HepG2 (cell line): Measurements from ENCODE around the gene CENPB. TPM values are rescaled to one million over a fixed set of nuclear protein-coding genes. Genes with fewer than 3 reads are reported as not detected.

Experiments used
- ARHGAP35 ChIP-seq: sonication (generic); formaldehyde crosslinking; IDR thresholded peaks from 2 replicates; pipeline ENCODE4 v1.9.0; 2022; ENCODE audit warnings: mild to moderate bottlenecking, inconsistent platforms, moderate library complexity, missing genetic modification reagents, borderline replicate concordance
- CBX1 ChIP-seq: IDR thresholded peaks from one replicate; pipeline ENCODE4 v1.6.1; 2016; ENCODE audit warnings: antibody characterized with exemption, low read depth
- CCDC6 ChIP-seq: sonication (generic); formaldehyde crosslinking; IDR thresholded peaks from 2 replicates; pipeline ENCODE4 v1.8.1; 2022; ENCODE audit warnings: mild to moderate bottlenecking, missing genetic modification reagents, moderate library complexity
- GLMP ChIP-seq: sonication (generic); formaldehyde crosslinking; IDR thresholded peaks from 2 replicates; pipeline ENCODE4 v1.9.0; 2021; ENCODE audit warnings: missing genetic modification reagents, mild to moderate bottlenecking, borderline replicate concordance
- GRHL1 ChIP-seq: sonication (generic); formaldehyde crosslinking; conservative IDR thresholded peaks from 2 replicates; pipeline ENCODE4 v1.8.0; 2022; ENCODE audit warnings: missing genetic modification reagents
- HIVEP1 ChIP-seq: sonication (generic); formaldehyde crosslinking; IDR thresholded peaks from 2 replicates; pipeline ENCODE4 v1.4.0; 2020; ENCODE audit warnings: mild to moderate bottlenecking, missing genetic modification reagents
- KDM3A ChIP-seq: IDR thresholded peaks from 2 replicates; pipeline ENCODE4 v1.6.1; 2018; ENCODE audit warnings: low read depth, missing compliant biosample characterization
- MED13 ChIP-seq: sonication (generic); formaldehyde crosslinking; IDR thresholded peaks from 2 replicates; pipeline ENCODE4 v1.5.0; 2020; ENCODE audit warnings: missing genetic modification reagents
- MZF1 ChIP-seq: sonication (generic); formaldehyde crosslinking; IDR thresholded peaks from 2 replicates; pipeline ENCODE4 v1.8.1; 2023; ENCODE audit warnings: mild to moderate bottlenecking, missing genetic modification reagents, borderline replicate concordance
- NCOA5 ChIP-seq: sonication (generic); formaldehyde crosslinking; IDR thresholded peaks from 2 replicates; pipeline ENCODE4 v1.4.0; 2020; ENCODE audit warnings: missing genetic modification reagents
- ZBTB39 ChIP-seq: sonication (generic); formaldehyde crosslinking; IDR thresholded peaks from 2 replicates; pipeline ENCODE4 v1.5.0; 2020; ENCODE audit warnings: missing genetic modification reagents
- ZBTB7A ChIP-seq: sonication (generic); formaldehyde crosslinking; IDR thresholded peaks from 2 replicates; pipeline ENCODE4 v1.8.0; 2022; ENCODE audit warnings: mild to moderate bottlenecking, missing genetic modification reagents
- ZFP36 ChIP-seq: fragments of 150-350 bp; IDR thresholded peaks from 2 replicates; pipeline ENCODE4 v1.6.1; 2018; ENCODE audit warnings: borderline replicate concordance, low read length, low read depth; ENCODE audit not compliant: partially characterized antibody
- ZNF235 ChIP-seq: sonication (generic); formaldehyde crosslinking; IDR thresholded peaks from 2 replicates; pipeline ENCODE4 v1.8.1; 2023; ENCODE audit warnings: mild to moderate bottlenecking, missing genetic modification reagents, borderline replicate concordance
- ZNF280B ChIP-seq: sonication (generic); formaldehyde crosslinking; IDR thresholded peaks from 2 replicates; pipeline ENCODE4 v1.5.0; 2020; ENCODE audit warnings: missing genetic modification reagents, mild to moderate bottlenecking, borderline replicate concordance
- ZNF513 ChIP-seq: sonication (generic); formaldehyde crosslinking; conservative IDR thresholded peaks from 2 replicates; pipeline ENCODE4 v1.5.0; 2020; ENCODE audit warnings: missing genetic modification reagents
- ZNF549 ChIP-seq: sonication (generic); formaldehyde crosslinking; IDR thresholded peaks from 2 replicates; pipeline ENCODE4 v1.5.0; 2020; ENCODE audit warnings: missing genetic modification reagents
- ZNF678 ChIP-seq: sonication (generic); formaldehyde crosslinking; IDR thresholded peaks from 2 replicates; pipeline ENCODE4 v1.4.0; 2020; ENCODE audit warnings: mild to moderate bottlenecking, missing genetic modification reagents
- ZNF704 ChIP-seq: sonication (generic); formaldehyde crosslinking; IDR thresholded peaks from 2 replicates; pipeline ENCODE4 v1.8.1; 2023; ENCODE audit warnings: mild to moderate bottlenecking, inconsistent platforms, moderate library complexity, missing genetic modification reagents, borderline replicate concordance
- ZNF747 ChIP-seq: sonication (generic); formaldehyde crosslinking; IDR thresholded peaks from 2 replicates; pipeline ENCODE4 v1.8.1; 2023; ENCODE audit warnings: missing genetic modification reagents, mild to moderate bottlenecking, borderline replicate concordance
- polyA plus RNA-seq, 8 experiments: library from polyadenylated mRNA; depleted of rRNA in 3 of 8; stranded (reverse) in 7 of 8; unstranded in 1 of 8; fragments of >200 nt; fragmentation: Illumina TruSeq in 4 of 8; extraction: Trizol in 4 of 8; gene quantifications; 2 replicates each; pipeline versions ENCODE4 v1.2.1 to v1.2.3, GENCODE V29; 2011 to 2016; ENCODE audit warnings: low read depth in 4 of 8, missing spikeins in 1 of 8, mixed read lengths in 1 of 8; ENCODE audit not compliant: insufficient read depth in 1 of 8
- total RNA-seq, 5 experiments: library from RNA; depleted of rRNA; stranded (reverse); fragments of >200 nt; fragmentation: Illumina TruSeq; extraction: Trizol; gene quantifications; 2 replicates each; pipeline ENCODE4 v1.2.3, GENCODE V29; 2016; ENCODE audit warnings: low read depth in 1 of 5

CENPB gene
- total and polyA plus RNA-seq, 2 of the 13 experiments (the other 11 are each of a cell fraction or from before 2014, with no cell fraction given): 10.4 to 54.5 TPM

GRCh38 chr20:3786665-3787323 lies at the start of gene CENPB (continued):
- TF ChIP-seq GRHL1 (no peak), ZNF280B (CRISPR knock-in tag) (no peak), CBX1 (no peak), ZBTB7A (no peak), MZF1 (no peak), ZFP36 (no peak), ZNF235 (no peak), ZNF704 (CRISPR knock-in tag) (no peak), ZNF747 (CRISPR knock-in tag) (0 out of 2 replicates have a peak, but pooled peaks have one; percentile 35), MED13 (CRISPR knock-in tag) (no peak), ARHGAP35 (CRISPR knock-in tag) (no peak), GLMP (CRISPR knock-in tag) (no peak), NCOA5 (CRISPR knock-in tag) (no peak), CCDC6 (CRISPR knock-in tag) (no peak), ZNF513 (no peak), KDM3A (CRISPR knock-in tag) (peak; percentile 44; the same call in 1 of the 2 replicates), ZNF549 (no peak), ZNF678 (CRISPR knock-in tag) (0 out of 2 replicates have a peak, but pooled peaks have one; percentile 25), HIVEP1 (no peak), ZBTB39 (CRISPR knock-in tag) (no peak)
